GM23338 (cell line): Measurements from ENCODE around the gene PRPF4. TPM values are rescaled to one million over a fixed set of nuclear protein-coding genes. Genes with fewer than 3 reads are reported as not detected.

ENCODE experiments used
- CREB1 ChIP-seq: fragments of 250-450 bp; sonication (Bioruptor Pico); IDR thresholded peaks from 2 replicates; pipeline ENCODE4 v1.5.0; 2020; ENCODE audit warnings: low read depth, mild to moderate bottlenecking, moderate library complexity
- ETS1 ChIP-seq: IDR thresholded peaks from 2 replicates; pipeline ENCODE4 v1.6.1; 2016; ENCODE audit warnings: antibody characterized with exemption
- EZH2 ChIP-seq: fragments of 200-600 bp; sonication (generic); IDR thresholded peaks from one replicate; pipeline ENCODE4 v1.8.0; 2017; ENCODE audit warnings: antibody characterized with exemption, mild to moderate bottlenecking, low read depth; ENCODE audit not compliant: unreplicated experiment
- EZH2phosphoT487 ChIP-seq: fragments of 200-600 bp; sonication (generic); IDR thresholded peaks from one replicate; pipeline ENCODE4 v1.8.1; 2018; ENCODE audit warnings: antibody characterized with exemption; ENCODE audit not compliant: unreplicated experiment
- NANOG ChIP-seq: IDR thresholded peaks from 2 replicates; pipeline ENCODE4 v1.6.1; 2016; ENCODE audit warnings: antibody characterized with exemption, borderline replicate concordance
- POLR2AphosphoS5 ChIP-seq: IDR thresholded peaks from 2 replicates; pipeline ENCODE4 v1.6.1; 2016; ENCODE audit warnings: antibody characterized with exemption, low read depth
- REST ChIP-seq: IDR thresholded peaks from one replicate; pipeline ENCODE4 v1.6.1; 2018; ENCODE audit warnings: antibody characterized with exemption; ENCODE audit not compliant: unreplicated experiment
- STAT1 ChIP-seq: IDR thresholded peaks from one replicate; pipeline ENCODE4 v1.6.1; 2016; ENCODE audit warnings: antibody characterized with exemption; ENCODE audit not compliant: unreplicated experiment
- ZNF331 ChIP-seq: fragments of 250-450 bp; sonication (Bioruptor Pico); IDR thresholded peaks from 2 replicates; pipeline ENCODE4 v1.5.0; 2020; ENCODE audit warnings: low read depth, mild to moderate bottlenecking, moderate library complexity
- ZNF462 ChIP-seq: fragments of 250-450 bp; sonication (Bioruptor Pico); IDR thresholded peaks from 2 replicates; pipeline ENCODE4 v1.5.0; 2020; ENCODE audit warnings: mild to moderate bottlenecking, moderate library complexity
- polyA plus RNA-seq: library from polyadenylated mRNA; unstranded; fragments of >200 nt; fragmentation: Nextera tagmentation; extraction: Ambion mirVana; gene quantifications from 2 replicates; pipeline ENCODE4 v1.2.1, GENCODE V29; 2016
- total RNA-seq: library from RNA; depleted of rRNA; stranded (reverse); fragments of >200 nt; shearing (Covaris generic); gene quantifications from 2 replicates; pipeline ENCODE4 v1.2.3, GENCODE V29; 2014

The PRPF4 gene
- total and polyA plus RNA-seq, 2 experiments from 2014 or later: 18.7 to 34.6 TPM

GRCh38 chr9:113320051-113320450 lies 44.6 kb downstream of the PRPF4 start (continued):
- no peak for TF ChIP-seq ZNF462 (CRISPR knock-in tag)
- TF ChIP-seq CREB1 (CRISPR knock-in tag): no peak
- TF ChIP-seq REST: no peak
- no peak for TF ChIP-seq STAT1
- no peak for TF ChIP-seq EZH2
- TF ChIP-seq EZH2phosphoT487: no peak
- TF ChIP-seq ZNF331 (CRISPR knock-in tag): no peak
- no peak for TF ChIP-seq NANOG
- TF ChIP-seq POLR2AphosphoS5: no peak
- no peak for TF ChIP-seq ETS1
